B cell (primary cell): ENCODE results near the gene HSPB7. TPM values are rescaled to one million over a fixed set of nuclear protein-coding genes. Genes with fewer than 3 reads are reported as not detected.
"Not testable (repeated sequence)": the region's sequence is repeated elsewhere in the genome, so short reads cannot be mapped to it uniquely, and the experiment has no call there.

Experiments
- ATAC-seq: fragments of 200-7000 bp; cut with Tn5 transposase; one replicate; pipeline ENCODE4 v1.10.0; 2021; ENCODE audit warnings: low read depth, mild to moderate bottlenecking, moderate number of reproducible peaks, moderate library complexity
- CTCF ChIA-PET: fragments of 350-600 bp; sonication (Branson Sonifier 250); formaldehyde crosslinking; loops from one replicate; lab custom pipeline; 2021; ENCODE audit warnings: antibody characterized with exemption, inconsistent platforms; lab: Charles Lee
- POLR2A ChIA-PET: fragments of 350-600 bp; sonication (Branson Sonifier 250); formaldehyde crosslinking; loops from one replicate; lab custom pipeline; 2021; ENCODE audit warnings: antibody characterized with exemption; lab: Charles Lee
- DNase-seq: peaks from one replicate; pipeline ENCODE4 v3.0.0; 2013
- H2AFZ ChIP-seq: 2 replicates; pipeline ENCODE4 v1.6.1; 2012; ENCODE audit warnings: mild to moderate bottlenecking, low read depth, low read length; ENCODE audit not compliant: insufficient read depth, poor library complexity, severe bottlenecking
- H3K27ac ChIP-seq, 2 donors: 1 replicate in 1 of 2; 2 replicates in 1 of 2; pipeline ENCODE4 v1.5.1; 2012 to 2013; ENCODE audit warnings: low read length in 2 of 2, mild to moderate bottlenecking in 2 of 2, moderate library complexity in 1 of 2
- H3K27me3 ChIP-seq, 4 experiments: fragments of 200-600 bp in 1 of 4; sonication (generic) in 1 of 4; replicated peaks in 1 of 4; 1 replicate in 2 of 4; 2 replicates in 2 of 4; pipeline versions ENCODE4 v1.6.1 to v1.7.0; 2013 to 2016; ENCODE audit warnings: low read length in 3 of 4, mild to moderate bottlenecking in 2 of 4, mixed read lengths in 1 of 4, moderate library complexity in 1 of 4; ENCODE audit not compliant: insufficient read depth in 4 of 4, control insufficient read depth in 3 of 4; ENCODE audit errors: control extremely low read depth in 1 of 4
- H3K36me3 ChIP-seq, 2 experiments: replicated peaks in 1 of 2; 1 replicate in 1 of 2; 2 replicates in 1 of 2; pipeline versions ENCODE4 v1.6.1 to v1.7.1; 2013; ENCODE audit warnings: low read length in 1 of 2; ENCODE audit not compliant: insufficient read depth in 2 of 2, control insufficient read depth in 1 of 2; ENCODE audit errors: control extremely low read depth in 1 of 2, extremely low read depth in 1 of 2
- H3K4me1 ChIP-seq, 2 donors: fragments of 200-600 bp in 1 of 2; sonication (generic) in 1 of 2; 1 replicate in 1 of 2; 2 replicates in 1 of 2; pipeline versions ENCODE4 v1.5.1 to v1.6.1; 2013 to 2017; ENCODE audit warnings: low read length in 2 of 2; ENCODE audit not compliant: control insufficient read depth in 2 of 2, insufficient read depth in 2 of 2
- H3K4me2 ChIP-seq: replicated peaks from 2 replicates; pipeline ENCODE3; 2012; ENCODE audit warnings: mild to moderate bottlenecking, low read depth, low read length; ENCODE audit not compliant: poor library complexity, severe bottlenecking
- H3K4me3 ChIP-seq, 5 experiments: fragments of 200-600 bp in 1 of 5; sonication (generic) in 1 of 5; 1 replicate in 3 of 5; 2 replicates in 2 of 5; pipeline versions ENCODE4 v1.5.1 to v1.7.0; 2011 to 2016; ENCODE audit warnings: low read length in 4 of 5, mild to moderate bottlenecking in 4 of 5, low read depth in 2 of 5, control low read depth in 1 of 5, moderate library complexity in 1 of 5; ENCODE audit not compliant: insufficient read depth in 1 of 5; ENCODE audit errors: control extremely low read depth in 1 of 5, extremely low read depth in 1 of 5
- H3K79me2 ChIP-seq: fragments of 200-600 bp; sonication (generic); one replicate; pipeline ENCODE4 v1.6.0; 2016; ENCODE audit warnings: low read length; ENCODE audit not compliant: control insufficient read depth, insufficient read depth
- H3K9ac ChIP-seq: fragments of 200-600 bp; sonication (generic); 2 replicates; pipeline ENCODE4 v1.6.1; 2017; ENCODE audit warnings: mild to moderate bottlenecking, low read length, moderate library complexity
- H3K9me3 ChIP-seq, 3 donors: one replicate each; pipeline versions ENCODE4 v1.6.1 to v1.7.1; 2013; ENCODE audit warnings: low read length in 2 of 3; ENCODE audit not compliant: control insufficient read depth in 2 of 3, insufficient read depth in 1 of 3; ENCODE audit errors: control extremely low read depth in 1 of 3
- H4K20me1 ChIP-seq: 2 replicates; pipeline ENCODE4 v1.6.0; 2012; ENCODE audit warnings: mild to moderate bottlenecking, low read length; ENCODE audit not compliant: insufficient read depth, control insufficient read depth, poor library complexity, severe bottlenecking
- H3K27ac Mint-ChIP-seq: one replicate; pipeline ENCODE4 v1.8.0; 2021; ENCODE audit warnings: mixed read lengths
- H3K27me3 Mint-ChIP-seq: one replicate; pipeline ENCODE4 v1.8.0; 2021; ENCODE audit warnings: mixed read lengths
- H3K4me1 Mint-ChIP-seq: one replicate; pipeline ENCODE4 v1.8.0; 2021; ENCODE audit warnings: mixed read lengths
- H3K4me3 Mint-ChIP-seq: one replicate; pipeline ENCODE4 v1.8.0; 2021; ENCODE audit warnings: mixed read lengths
- H3K9me3 Mint-ChIP-seq: one replicate; pipeline ENCODE4 v1.8.0; 2022; ENCODE audit warnings: mixed read lengths; ENCODE audit not compliant: insufficient read depth
- EZH2 ChIP-seq: IDR thresholded peaks from 2 replicates; pipeline ENCODE4 v1.6.1; 2012; ENCODE audit warnings: borderline replicate concordance, low read depth, mild to moderate bottlenecking, moderate library complexity, low read length; ENCODE audit not compliant: insufficient read depth, poor library complexity, severe bottlenecking
- WGBS: methylation state at CpG from one replicate; pipeline ENCODE4 v1.1.5; 2013; ENCODE audit warnings: missing lambda C conversion rate; ENCODE audit not compliant: insufficient coverage; 5-methylcytosine and 5-hydroxymethylcytosine counted together
- intact Hi-C: fragments of 100-400 bp; cut with micrococcal nuclease; formaldehyde crosslinking; loops from one replicate; pipeline ENCODE4 v1.10.0; 2022
- polyA plus RNA-seq: library from polyadenylated mRNA; depleted of rRNA; stranded (reverse); fragments of >200 nt; gene quantifications from 2 replicates; pipeline ENCODE4 v1.2.3, GENCODE V29; 2012
- total RNA-seq, 2 donors: library from RNA; stranded (reverse); fragments of 120-200 nt in 1 of 2; gene quantifications; 1 replicate in 1 of 2; 2 replicates in 1 of 2; pipeline versions ENCODE4 v1.2.3 to v1.2.4, GENCODE V29; 2013 to 2022
- TF ChIP-seq, protein P1 (sequence below): fragments of 200-600 bp; IDR thresholded peaks from one replicate; pipeline ENCODE4 v1.8.0; 2022; ENCODE audit warnings: antibody characterized with exemption, mild to moderate bottlenecking

The HSPB7 gene
- total and polyA plus RNA-seq, 2 donors (not counting 1 experiment from before 2014, with no cell fraction given): not detected

DNA sequence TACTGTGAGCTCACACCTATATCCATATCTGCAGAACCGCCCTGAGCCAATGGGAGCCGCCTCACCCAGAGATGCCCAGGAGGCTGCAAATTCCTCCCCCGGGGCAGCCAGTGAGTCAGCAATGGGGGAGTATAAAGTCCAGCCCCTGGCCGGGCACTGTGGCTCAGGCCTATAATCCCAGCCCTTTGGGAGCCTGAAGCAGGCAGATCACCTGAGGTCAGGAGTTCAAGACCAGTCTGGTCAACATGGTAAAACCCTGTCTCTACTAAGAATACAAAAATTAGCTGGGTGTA is 20.7 kb upstream of the HSPB7 start:
- Histone ChIP-seq H3K4me1 (no peaks in the 10 kb centered on the region), H3K4me3 (no peak overlapping the region), H3K4me2 (no peak overlapping the region), H4K20me1 (no peaks in the 10 kb centered on the region), H2AFZ (no peak overlapping the region), H3K27ac (no peak overlapping the region), H3K9me3 (no peaks in the 10 kb centered on the region), H3K79me2 (no peaks in the 10 kb centered on the region), H3K36me3 (no peaks in the 10 kb centered on the region), H3K27me3 (no peaks in the 10 kb centered on the region), H3K9ac (no peak overlapping the region)
- Mint-ChIP-seq H3K4me3 (no peak overlapping the region), H3K9me3 (no peaks in the 10 kb centered on the region), H3K27ac (no peak overlapping the region), H3K4me1 (no peaks in the 10 kb centered on the region), H3K27me3 (peaks cover 17% of the 10 kb centered on the region)
- 68% methylated on average over 4 of the region's 4 CpGs for WGBS
- ATAC-seq: no peak
- intact Hi-C loops: no loop called here
- POLR2A ChIA-PET: no interaction called here
- no peak for DNase-seq
- TF ChIP-seq EZH2: no peak
- TF ChIP-seq, protein P1, sequence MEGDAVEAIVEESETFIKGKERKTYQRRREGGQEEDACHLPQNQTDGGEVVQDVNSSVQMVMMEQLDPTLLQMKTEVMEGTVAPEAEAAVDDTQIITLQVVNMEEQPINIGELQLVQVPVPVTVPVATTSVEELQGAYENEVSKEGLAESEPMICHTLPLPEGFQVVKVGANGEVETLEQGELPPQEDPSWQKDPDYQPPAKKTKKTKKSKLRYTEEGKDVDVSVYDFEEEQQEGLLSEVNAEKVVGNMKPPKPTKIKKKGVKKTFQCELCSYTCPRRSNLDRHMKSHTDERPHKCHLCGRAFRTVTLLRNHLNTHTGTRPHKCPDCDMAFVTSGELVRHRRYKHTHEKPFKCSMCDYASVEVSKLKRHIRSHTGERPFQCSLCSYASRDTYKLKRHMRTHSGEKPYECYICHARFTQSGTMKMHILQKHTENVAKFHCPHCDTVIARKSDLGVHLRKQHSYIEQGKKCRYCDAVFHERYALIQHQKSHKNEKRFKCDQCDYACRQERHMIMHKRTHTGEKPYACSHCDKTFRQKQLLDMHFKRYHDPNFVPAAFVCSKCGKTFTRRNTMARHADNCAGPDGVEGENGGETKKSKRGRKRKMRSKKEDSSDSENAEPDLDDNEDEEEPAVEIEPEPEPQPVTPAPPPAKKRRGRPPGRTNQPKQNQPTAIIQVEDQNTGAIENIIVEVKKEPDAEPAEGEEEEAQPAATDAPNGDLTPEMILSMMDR: no peak
- CTCF ChIA-PET: interaction anchor here (1.8 kb wide), 1 partner anchor 29 kb away, joined by 6 read pairs; no protein-coding TSS in a partner anchor

DNA sequence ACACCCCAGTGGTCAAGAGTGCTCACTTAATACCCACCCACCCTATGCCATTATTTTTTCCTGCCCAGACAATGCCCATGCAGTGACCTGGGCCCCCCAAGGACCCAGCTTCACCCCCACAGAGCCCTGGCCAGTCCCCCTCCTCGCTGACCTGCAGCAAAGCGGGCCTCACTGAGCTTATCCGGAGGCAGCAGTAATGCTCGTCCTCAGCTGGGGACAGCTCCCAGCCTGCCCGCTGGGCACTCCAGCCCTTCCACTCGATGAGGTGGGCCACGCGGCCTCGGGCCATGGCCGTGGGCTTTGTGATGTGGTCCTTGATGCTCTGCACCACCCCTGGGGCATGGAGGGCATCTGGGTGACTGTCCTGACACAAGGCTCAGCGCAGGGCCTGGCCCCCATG is 18.6 kb upstream of the HSPB7 start:
- H4K20me1 ChIP-seq, H3K36me3 ChIP-seq, H3K9ac ChIP-seq, H3K27ac Mint-ChIP-seq, H3K79me2 ChIP-seq, H3K27ac ChIP-seq, POLR2A ChIA-PET, H2AFZ ChIP-seq, intact Hi-C loops, ATAC-seq, H3K4me1 Mint-ChIP-seq, H3K27me3 ChIP-seq, H3K4me1 ChIP-seq, H3K9me3 ChIP-seq, H3K4me3 ChIP-seq, H3K4me2 ChIP-seq, H3K9me3 Mint-ChIP-seq, H3K4me3 Mint-ChIP-seq, DNase-seq: not testable (repeated sequence)
- H3K27me3 Mint-ChIP-seq: peaks cover 26% of the 10 kb centered on the region
- CTCF ChIA-PET: interaction anchor here (0.6 to 0.9 kb wide), 3 partner anchors 26 to 245 kb away, joined by 3 read pairs; no protein-coding TSS in a partner anchor
- WGBS: 89% methylated on average over 5 of the region's 11 CpGs

DNA sequence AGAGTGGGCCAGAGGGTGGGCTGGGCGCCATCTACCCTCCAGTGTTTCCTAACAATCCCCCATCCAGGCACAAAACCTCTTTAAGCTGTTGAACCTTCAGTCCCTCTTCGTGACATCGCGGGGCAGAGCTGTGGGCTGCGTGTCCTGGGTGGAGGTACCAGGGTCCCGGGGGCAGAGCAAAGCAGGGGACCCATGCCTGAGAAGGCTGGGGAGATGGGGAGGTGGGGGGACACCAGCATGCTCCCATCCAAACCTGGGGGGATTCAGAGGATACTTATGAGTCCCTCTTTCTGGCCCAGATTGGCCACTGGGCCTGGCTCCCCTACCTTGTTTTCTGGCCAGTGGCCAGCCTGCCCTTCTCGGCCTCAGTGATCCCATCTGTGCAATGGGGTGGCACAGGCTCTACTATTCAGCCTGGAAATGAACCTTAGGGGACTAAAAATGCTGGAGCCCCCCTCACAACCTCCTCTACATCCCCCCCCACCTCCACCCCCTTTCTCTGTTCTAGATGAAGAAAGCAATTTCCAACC is 15.3 kb upstream of the HSPB7 start:
- ATAC-seq, H3K4me1 ChIP-seq, H2AFZ ChIP-seq, H3K9ac ChIP-seq, POLR2A ChIA-PET, H3K4me1 Mint-ChIP-seq, H3K27ac Mint-ChIP-seq, H3K79me2 ChIP-seq, H3K4me3 Mint-ChIP-seq, H3K9me3 ChIP-seq, H3K4me3 ChIP-seq, H4K20me1 ChIP-seq, H3K4me2 ChIP-seq, DNase-seq, H3K27ac ChIP-seq, H3K36me3 ChIP-seq, H3K9me3 Mint-ChIP-seq: not testable (repeated sequence)
- H3K27me3 Mint-ChIP-seq: peaks cover 38% of the 10 kb centered on the region
- peaks cover 0 to 19% (median 3%) of the 10 kb centered on the region in 4 experiments for H3K27me3 ChIP-seq
- WGBS: 72% methylated on average over 6 of the region's 7 CpGs
- CTCF ChIA-PET: interaction anchor here (0.6 to 1.6 kb wide), 5 partner anchors 23 to 218 kb away, joined by 3 to 5 read pairs (median 4); no protein-coding TSS in a partner anchor
- intact Hi-C loops: loop anchor here (1.0 kb wide), 2 partner anchors 24 to 230 kb away; no protein-coding TSS in a partner anchor
